ENCODE measurements around the gene ZBP1. TPM values are rescaled to one million over a fixed set of nuclear protein-coding genes. Genes with fewer than 3 reads are reported as not detected.

The ZBP1 gene
- total and polyA plus RNA-seq, 11 donors: 0.15 to 1.7 (median 0.31) TPM; not detected in 6

DNA sequence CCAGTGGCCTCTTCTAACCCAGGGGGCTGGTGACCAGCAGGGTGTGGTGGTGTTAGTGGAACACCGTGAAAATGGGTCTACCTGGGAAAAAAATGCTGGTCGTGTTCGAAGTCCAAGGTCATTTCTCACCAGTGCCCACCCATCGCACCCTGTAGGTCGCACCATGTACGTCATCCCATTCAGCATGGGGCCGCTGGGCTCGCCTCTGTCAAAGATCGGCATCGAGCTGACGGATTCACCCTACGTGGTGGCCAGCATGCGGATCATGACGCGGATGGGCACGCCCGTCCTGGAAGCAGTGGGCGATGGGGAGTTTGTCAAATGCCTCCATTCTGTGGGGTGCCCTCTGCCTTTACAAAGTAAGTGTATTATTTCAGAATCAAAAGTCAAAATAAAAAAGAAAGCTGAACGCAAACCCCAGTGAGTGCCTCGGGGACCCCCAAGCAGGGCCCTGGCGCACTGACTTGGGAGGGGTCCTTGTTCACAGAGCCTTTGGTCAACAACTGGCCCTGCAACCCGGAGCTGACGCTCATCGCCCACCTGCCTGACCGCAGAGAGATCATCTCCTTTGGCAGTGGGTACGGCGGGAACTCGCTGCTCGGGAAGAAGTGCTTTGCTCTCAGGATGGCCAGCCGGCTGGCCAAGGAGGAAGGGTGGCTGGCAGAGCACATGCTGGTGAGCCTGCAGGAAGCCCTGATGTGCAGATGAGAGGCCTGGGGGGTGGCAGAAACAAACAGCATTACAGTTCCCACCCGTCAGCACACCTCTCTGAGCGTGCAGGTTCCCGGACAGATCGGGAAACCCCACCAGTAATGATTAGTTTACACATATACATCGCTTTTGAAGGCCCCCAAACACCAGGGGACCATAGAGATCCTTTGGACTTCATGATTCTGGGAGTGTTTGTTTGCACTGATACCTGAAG is 57.4 kb downstream of the ZBP1 start:
- H3K27ac ChIP-seq: no peak overlapping the region
- ATAC-seq: no peak
- no peaks in the 10 kb centered on the region for H3K9me3 ChIP-seq
- 93 to 94% (median 93%) methylated on average over 30 to 35 of the region's 35 CpGs for WGBS, 4 donors
- H3K4me1 ChIP-seq: peaks cover 0 to 3% (median 0%) of the 10 kb centered on the region in 12 donors
- intact Hi-C loops (cut with DNase I): no loop called here
- H3K36me3 ChIP-seq: no peaks in the 10 kb centered on the region
- DNase-seq: no peak
- no peak overlapping the region for H3K4me3 ChIP-seq
- H3K27me3 ChIP-seq: peaks cover 0 to 46% (median 3%) of the 10 kb centered on the region in 9 donors
- TF ChIP-seq POLR2A (IDR thresholded peaks at IDR 0.05): no peak
- TF ChIP-seq, protein P1, sequence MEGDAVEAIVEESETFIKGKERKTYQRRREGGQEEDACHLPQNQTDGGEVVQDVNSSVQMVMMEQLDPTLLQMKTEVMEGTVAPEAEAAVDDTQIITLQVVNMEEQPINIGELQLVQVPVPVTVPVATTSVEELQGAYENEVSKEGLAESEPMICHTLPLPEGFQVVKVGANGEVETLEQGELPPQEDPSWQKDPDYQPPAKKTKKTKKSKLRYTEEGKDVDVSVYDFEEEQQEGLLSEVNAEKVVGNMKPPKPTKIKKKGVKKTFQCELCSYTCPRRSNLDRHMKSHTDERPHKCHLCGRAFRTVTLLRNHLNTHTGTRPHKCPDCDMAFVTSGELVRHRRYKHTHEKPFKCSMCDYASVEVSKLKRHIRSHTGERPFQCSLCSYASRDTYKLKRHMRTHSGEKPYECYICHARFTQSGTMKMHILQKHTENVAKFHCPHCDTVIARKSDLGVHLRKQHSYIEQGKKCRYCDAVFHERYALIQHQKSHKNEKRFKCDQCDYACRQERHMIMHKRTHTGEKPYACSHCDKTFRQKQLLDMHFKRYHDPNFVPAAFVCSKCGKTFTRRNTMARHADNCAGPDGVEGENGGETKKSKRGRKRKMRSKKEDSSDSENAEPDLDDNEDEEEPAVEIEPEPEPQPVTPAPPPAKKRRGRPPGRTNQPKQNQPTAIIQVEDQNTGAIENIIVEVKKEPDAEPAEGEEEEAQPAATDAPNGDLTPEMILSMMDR (IDR thresholded peaks at IDR 0.05): no peak

DNA sequence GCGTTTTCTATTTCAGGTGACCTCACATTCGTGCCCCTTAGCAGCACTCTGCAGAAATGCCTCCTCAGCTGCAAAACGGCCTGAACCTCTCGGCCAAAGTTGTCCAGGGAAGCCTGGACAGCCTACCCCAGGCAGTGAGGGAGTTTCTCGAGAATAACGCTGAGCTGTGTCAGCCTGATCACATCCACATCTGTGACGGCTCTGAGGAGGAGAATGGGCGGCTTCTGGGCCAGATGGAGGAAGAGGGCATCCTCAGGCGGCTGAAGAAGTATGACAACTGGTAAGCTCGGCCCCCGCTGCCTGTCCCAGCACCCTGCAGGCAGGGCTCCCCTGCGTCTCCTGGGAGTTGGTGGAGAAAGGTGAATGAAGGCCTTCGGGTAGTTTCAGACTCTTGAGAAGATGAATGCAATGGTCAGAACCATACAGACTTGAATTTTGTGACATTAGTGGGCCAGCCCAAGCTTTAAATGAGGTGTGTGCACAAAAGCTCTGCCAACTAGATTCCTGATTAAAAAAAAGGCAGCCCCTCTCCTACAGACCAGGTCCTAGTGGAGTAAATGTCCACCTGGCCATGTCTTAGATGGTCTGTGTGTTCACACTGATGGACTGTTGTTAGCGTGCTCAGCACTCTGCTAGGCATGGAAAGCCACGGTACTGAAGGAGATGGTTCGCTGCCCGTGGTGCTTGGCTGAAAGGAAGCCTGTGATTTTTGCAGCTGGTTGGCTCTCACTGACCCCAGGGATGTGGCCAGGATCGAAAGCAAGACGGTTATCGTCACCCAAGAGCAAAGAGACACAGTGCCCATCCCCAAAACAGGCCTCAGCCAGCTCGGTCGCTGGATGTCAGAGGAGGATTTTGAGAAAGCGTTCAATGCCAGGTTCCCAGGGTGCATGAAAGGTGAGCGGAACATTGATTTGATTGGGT is 58.6 kb downstream of the ZBP1 start:
- WGBS, 4 donors: 82 to 85% (median 82%) methylated on average over 24 of the region's 24 CpGs
- intact Hi-C loops (cut with DNase I): no loop called here
- H3K4me3 ChIP-seq: no peak overlapping the region
- H3K36me3 ChIP-seq: no peaks in the 10 kb centered on the region
- TF ChIP-seq, protein P1 (IDR thresholded peaks at IDR 0.05): no peak
- no peak for TF ChIP-seq POLR2A (IDR thresholded peaks at IDR 0.05)
- no peak overlapping the region for H3K27ac ChIP-seq
- H3K4me1 ChIP-seq: peaks cover 0 to 3% (median 0%) of the 10 kb centered on the region in 12 donors
- no peak for ATAC-seq
- no peaks in the 10 kb centered on the region for H3K9me3 ChIP-seq
- H3K27me3 ChIP-seq: peaks cover 0 to 44% (median 4%) of the 10 kb centered on the region in 9 donors
- no peak for DNase-seq

DNA sequence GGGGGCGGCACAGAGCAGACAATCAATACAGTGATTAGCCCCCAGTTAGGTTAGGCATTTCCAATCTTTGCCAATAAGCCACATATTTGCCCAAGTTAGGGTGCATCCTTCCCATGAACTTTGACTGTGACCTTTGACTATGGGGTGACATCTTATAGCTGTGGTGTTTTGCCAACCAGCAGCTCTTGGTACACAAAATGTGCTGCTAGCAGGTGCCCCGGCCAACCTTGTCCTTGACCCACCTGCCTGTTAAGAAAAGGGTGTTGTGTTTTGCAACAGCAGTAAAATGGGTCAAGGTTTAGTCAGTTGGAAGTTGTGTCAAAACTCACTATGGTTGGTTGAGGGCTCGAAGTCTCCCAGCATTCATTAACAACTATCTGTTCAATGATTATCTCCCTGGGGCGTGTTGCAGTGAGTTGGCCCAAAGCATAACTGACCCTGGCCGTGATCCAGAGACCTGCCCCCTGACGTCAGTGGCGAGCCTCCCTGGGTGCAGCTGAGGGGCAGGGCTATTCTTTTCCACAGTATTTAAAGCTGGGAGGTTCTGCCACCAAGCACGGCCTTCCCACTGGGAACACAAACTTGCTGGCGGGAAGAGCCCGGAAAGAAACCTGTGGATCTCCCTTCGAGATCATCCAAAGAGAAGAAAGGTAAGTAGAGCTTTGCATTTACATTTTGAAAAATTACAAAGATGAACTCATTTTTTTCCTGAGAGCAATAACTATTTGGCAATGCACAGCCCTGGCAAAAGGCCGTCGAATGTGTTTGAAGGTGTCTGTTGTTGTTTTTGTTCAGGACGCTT is 59.5 kb downstream of the ZBP1 start, which contains the start of gene PCK1:
Gene PCK1, plus strand, starts transcription at position 557 of the 802 bp plus-strand sequence. CDS start 302 bp downstream, outside the sequence.
- ATAC-seq (peak; percentile 51 to 83 (median 70)), DNase-seq (peak; percentile 42 to 70 (median 53))
- peaks cover 0 to 49% (median 4%) of the 10 kb centered on the region in 9 donors for H3K27me3 ChIP-seq
- WGBS, 4 donors: 50 to 59% (median 55%) methylated on average over 14 of the region's 14 CpGs
- no peak for TF ChIP-seq POLR2A (IDR thresholded peaks at IDR 0.05)
- no peak within 1 kb of the TSS for H3K4me3 ChIP-seq
- intact Hi-C loops (cut with DNase I): no loop called here
- H3K4me1 ChIP-seq: peaks cover 0 to 3% (median 0%) of the 10 kb centered on the region in 12 donors
- H3K27ac ChIP-seq: no peak within 1 kb of the TSS
- no peaks in the 10 kb centered on the region for H3K9me3 ChIP-seq
- no peaks in the 10 kb centered on the region for H3K36me3 ChIP-seq
